Smooth muscle cell (in vitro differentiated cells): ENCODE measurements around the gene EBF3. TPM values are rescaled to one million over a fixed set of nuclear protein-coding genes. Genes with fewer than 3 reads are reported as not detected.

Experiments
- DNase-seq: peaks from one replicate; lab custom pipeline; 2025; ENCODE audit not compliant: unreplicated experiment; lab: John Stamatoyannopoulos, UW
- H2AFZ ChIP-seq: fragments of 200-600 bp; sonication (generic); 2 replicates; pipeline ENCODE4 v1.6.0; 2016; ENCODE audit warnings: antibody characterized with exemption, low read depth, mild to moderate bottlenecking
- H3F3A ChIP-seq: fragments of 200-600 bp; sonication (generic); 2 replicates; pipeline ENCODE4 v1.6.0; 2017; ENCODE audit warnings: antibody characterized with exemption, low read depth
- H3K27ac ChIP-seq: fragments of 200-600 bp; sonication (generic); 2 replicates; pipeline ENCODE4 v1.5.1; 2016; ENCODE audit warnings: low read depth, mild to moderate bottlenecking
- H3K27me3 ChIP-seq: fragments of 200-600 bp; sonication (generic); 2 replicates; pipeline ENCODE4 v1.6.1; 2016; ENCODE audit warnings: low read depth, mild to moderate bottlenecking
- H3K36me3 ChIP-seq: fragments of 200-600 bp; sonication (generic); 2 replicates; pipeline ENCODE4 v1.5.1; 2016; ENCODE audit warnings: low read depth
- H3K4me1 ChIP-seq: fragments of 200-600 bp; sonication (generic); 2 replicates; pipeline ENCODE4 v1.5.1; 2016; ENCODE audit warnings: low read depth
- H3K4me2 ChIP-seq: fragments of 200-600 bp; sonication (generic); 2 replicates; pipeline ENCODE4 v1.6.0; 2016; ENCODE audit warnings: mild to moderate bottlenecking
- H3K4me3 ChIP-seq: fragments of 200-600 bp; sonication (generic); 2 replicates; pipeline ENCODE4 v1.5.1; 2016; ENCODE audit warnings: mild to moderate bottlenecking
- H3K79me2 ChIP-seq: fragments of 200-600 bp; sonication (generic); 2 replicates; pipeline ENCODE4 v1.6.0; 2016; ENCODE audit warnings: low read depth, mild to moderate bottlenecking
- H3K9ac ChIP-seq: fragments of 200-600 bp; sonication (generic); 2 replicates; pipeline ENCODE4 v1.6.0; 2016; ENCODE audit warnings: low read depth
- H3K9me3 ChIP-seq: fragments of 200-600 bp; sonication (generic); replicated peaks from 2 replicates; pipeline ENCODE4 v1.5.1; 2016; ENCODE audit warnings: low read depth
- H4K20me1 ChIP-seq: fragments of 200-600 bp; sonication (generic); 2 replicates; pipeline ENCODE4 v1.6.0; 2016; ENCODE audit warnings: low read depth
- WGBS: methylation state at CpG from one replicate; pipeline ENCODE4 v1.1.7; 2016; ENCODE audit warnings: low lambda C conversion rate; 5-methylcytosine and 5-hydroxymethylcytosine counted together
- polyA plus RNA-seq: library from polyadenylated mRNA; unstranded; fragments of >200 nt; fragmentation: Nextera tagmentation; extraction: Ambion mirVana; gene quantifications from 2 replicates; pipeline ENCODE4 v1.2.1, GENCODE V29; 2016
- total RNA-seq: library from RNA; depleted of rRNA; stranded (reverse); fragments of >200 nt; gene quantifications from 2 replicates; pipeline ENCODE4 v1.2.3, GENCODE V29; 2014
- TF ChIP-seq, protein P1 (sequence below): fragments of 200-600 bp; sonication (generic); IDR thresholded peaks from 2 replicates; pipeline ENCODE4 v1.5.1; 2017; ENCODE audit warnings: borderline replicate concordance, mild to moderate bottlenecking, antibody characterized with exemption; ENCODE audit not compliant: insufficient read depth, poor library complexity, severe bottlenecking

The EBF3 gene
- total and polyA plus RNA-seq, 2 experiments from 2014 or later, result not detected

DNA sequence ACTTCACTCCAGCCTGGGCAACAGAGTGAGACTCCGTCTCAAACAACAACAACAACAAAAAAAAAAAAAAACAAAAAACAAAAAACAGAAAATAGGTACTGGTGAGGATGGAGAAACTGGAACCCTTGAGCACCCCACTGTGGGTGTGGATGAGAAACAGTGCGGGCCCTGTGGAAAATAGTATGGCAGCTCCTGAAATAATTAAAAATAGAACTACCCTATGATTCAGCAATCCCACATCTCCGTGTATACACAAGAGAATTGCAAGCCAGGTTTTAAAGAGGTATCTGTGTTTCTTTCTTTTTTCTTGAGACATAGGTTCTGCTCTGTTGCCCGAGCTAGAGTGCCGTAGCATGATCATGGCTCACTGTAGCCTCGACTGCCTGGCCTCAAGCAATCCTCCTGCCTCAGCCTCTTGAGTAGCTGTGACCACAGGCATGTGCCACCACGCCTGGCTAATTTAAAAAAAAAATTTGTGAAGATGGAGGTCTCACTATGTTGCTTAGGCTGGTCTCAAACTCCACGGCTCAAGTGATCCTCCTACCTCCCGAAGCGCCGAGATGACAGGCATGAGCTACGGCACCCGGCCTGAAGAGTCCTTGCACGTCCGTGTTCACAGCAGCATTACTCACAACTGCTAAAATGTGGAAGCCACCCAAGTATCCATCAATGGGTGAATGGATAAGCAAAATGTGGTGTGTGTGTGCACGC, 39.5 kb downstream of the EBF3 start:
- no peaks in the 10 kb centered on the region for H3K4me1 ChIP-seq
- 95% methylated on average over 16 of the region's 16 CpGs for WGBS
- no peaks in the 10 kb centered on the region for H4K20me1 ChIP-seq
- no peak overlapping the region for H2AFZ ChIP-seq
- no peak overlapping the region for H3K4me2 ChIP-seq
- no peaks in the 10 kb centered on the region for H3K79me2 ChIP-seq
- H3K9ac ChIP-seq, result no peak overlapping the region
- H3F3A ChIP-seq, result no peaks in the 10 kb centered on the region
- H3K27me3 ChIP-seq, result no peaks in the 10 kb centered on the region
- no peaks in the 10 kb centered on the region for H3K36me3 ChIP-seq
- H3K9me3 ChIP-seq, result no peaks in the 10 kb centered on the region
- DNase-seq, result no peak
- H3K27ac ChIP-seq, result no peak overlapping the region
- TF ChIP-seq, protein P1, sequence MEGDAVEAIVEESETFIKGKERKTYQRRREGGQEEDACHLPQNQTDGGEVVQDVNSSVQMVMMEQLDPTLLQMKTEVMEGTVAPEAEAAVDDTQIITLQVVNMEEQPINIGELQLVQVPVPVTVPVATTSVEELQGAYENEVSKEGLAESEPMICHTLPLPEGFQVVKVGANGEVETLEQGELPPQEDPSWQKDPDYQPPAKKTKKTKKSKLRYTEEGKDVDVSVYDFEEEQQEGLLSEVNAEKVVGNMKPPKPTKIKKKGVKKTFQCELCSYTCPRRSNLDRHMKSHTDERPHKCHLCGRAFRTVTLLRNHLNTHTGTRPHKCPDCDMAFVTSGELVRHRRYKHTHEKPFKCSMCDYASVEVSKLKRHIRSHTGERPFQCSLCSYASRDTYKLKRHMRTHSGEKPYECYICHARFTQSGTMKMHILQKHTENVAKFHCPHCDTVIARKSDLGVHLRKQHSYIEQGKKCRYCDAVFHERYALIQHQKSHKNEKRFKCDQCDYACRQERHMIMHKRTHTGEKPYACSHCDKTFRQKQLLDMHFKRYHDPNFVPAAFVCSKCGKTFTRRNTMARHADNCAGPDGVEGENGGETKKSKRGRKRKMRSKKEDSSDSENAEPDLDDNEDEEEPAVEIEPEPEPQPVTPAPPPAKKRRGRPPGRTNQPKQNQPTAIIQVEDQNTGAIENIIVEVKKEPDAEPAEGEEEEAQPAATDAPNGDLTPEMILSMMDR, result no peak
- no peak overlapping the region for H3K4me3 ChIP-seq

DNA sequence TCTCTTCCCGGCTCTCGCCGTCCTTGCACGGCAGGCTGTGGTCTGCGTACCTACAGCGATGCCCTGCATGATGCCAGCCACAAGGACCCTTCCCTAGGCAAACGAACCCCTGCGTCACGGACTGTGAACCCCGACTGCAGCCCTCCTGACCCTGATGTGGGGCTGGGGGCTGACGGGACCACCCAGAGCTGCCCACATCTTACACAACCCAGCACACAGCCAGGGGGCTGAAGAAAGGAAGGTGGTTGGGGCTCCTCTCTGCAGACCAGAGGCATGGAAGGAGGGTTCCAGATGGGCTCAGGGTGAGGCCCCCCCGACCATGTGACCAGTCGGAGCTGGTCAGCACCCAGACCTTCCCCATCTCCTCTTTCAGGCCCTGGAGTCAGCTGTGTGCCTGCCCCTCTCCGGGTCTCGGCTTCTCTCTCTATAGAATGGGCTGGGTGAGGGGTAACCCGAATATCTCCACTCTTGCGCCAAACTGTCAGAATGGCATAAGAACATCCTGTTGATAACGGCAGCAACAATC, 41.4 kb downstream of the EBF3 start:
- H3K27ac ChIP-seq, result no peak overlapping the region
- H3K4me2 ChIP-seq, result no peak overlapping the region
- no peaks in the 10 kb centered on the region for H4K20me1 ChIP-seq
- TF ChIP-seq, protein P1, result no peak
- H3K27me3 ChIP-seq, result no peaks in the 10 kb centered on the region
- no peaks in the 10 kb centered on the region for H3K4me1 ChIP-seq
- WGBS, result 95% methylated on average over 18 of the region's 18 CpGs
- no peak overlapping the region for H3K4me3 ChIP-seq
- no peaks in the 10 kb centered on the region for H3F3A ChIP-seq
- no peak overlapping the region for H2AFZ ChIP-seq
- no peaks in the 10 kb centered on the region for H3K36me3 ChIP-seq
- no peak overlapping the region for H3K9ac ChIP-seq
- no peaks in the 10 kb centered on the region for H3K79me2 ChIP-seq
- DNase-seq, result no peak
- H3K9me3 ChIP-seq, result no peaks in the 10 kb centered on the region

DNA sequence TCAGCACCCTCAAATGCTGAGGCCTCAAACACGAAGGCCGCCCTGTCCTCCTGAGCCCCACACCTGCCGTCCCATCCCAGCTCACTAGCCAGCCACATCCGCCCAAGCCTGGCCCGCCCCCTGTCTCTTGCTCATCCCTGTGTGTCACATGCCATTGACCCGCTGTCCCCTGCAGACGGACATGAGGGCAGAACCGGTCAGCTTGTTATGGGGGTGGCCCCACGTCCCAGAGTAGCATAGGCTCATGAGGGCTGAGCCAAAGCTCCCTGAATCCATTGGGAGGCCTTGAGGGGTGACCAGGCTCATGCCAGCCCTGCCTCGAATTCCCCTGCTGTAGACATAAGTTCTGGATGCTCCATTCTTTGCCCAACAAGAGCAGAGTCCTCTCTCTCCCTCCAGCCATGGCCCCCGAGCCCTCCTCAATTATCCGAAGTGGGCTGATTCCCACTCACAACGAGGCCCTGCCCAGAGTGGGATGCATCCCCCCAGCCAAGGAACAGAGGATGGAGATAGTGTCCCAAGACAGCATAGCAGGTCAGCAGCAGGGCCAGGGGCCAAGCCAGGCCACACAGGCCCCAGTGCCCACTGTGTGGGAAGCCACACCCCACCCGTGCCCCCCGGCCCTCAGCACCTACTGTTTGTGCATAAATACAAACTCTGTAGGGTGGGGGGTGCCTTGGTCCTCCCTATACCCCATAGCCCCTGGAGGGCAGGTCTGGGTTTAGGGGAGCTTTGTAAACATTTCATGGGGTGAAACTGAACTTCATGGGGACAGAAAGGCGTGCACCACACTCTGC, 42.1 kb downstream of the EBF3 start:
- WGBS, result 95% methylated on average over 16 of the region's 16 CpGs
- no peaks in the 10 kb centered on the region for H4K20me1 ChIP-seq
- no peak for DNase-seq
- H3F3A ChIP-seq, result no peaks in the 10 kb centered on the region
- H3K27ac ChIP-seq, result no peak overlapping the region
- no peaks in the 10 kb centered on the region for H3K36me3 ChIP-seq
- no peaks in the 10 kb centered on the region for H3K79me2 ChIP-seq
- TF ChIP-seq, protein P1, result no peak
- no peaks in the 10 kb centered on the region for H3K4me1 ChIP-seq
- no peak overlapping the region for H3K9ac ChIP-seq
- no peak overlapping the region for H3K4me3 ChIP-seq
- no peak overlapping the region for H3K4me2 ChIP-seq
- no peak overlapping the region for H2AFZ ChIP-seq
- no peaks in the 10 kb centered on the region for H3K27me3 ChIP-seq
- H3K9me3 ChIP-seq, result no peaks in the 10 kb centered on the region
